Tibial nerve (tissue), 4 donors: ENCODE data around the gene PHF12. TPM values are rescaled to one million over a fixed set of nuclear protein-coding genes. Genes with fewer than 3 reads are reported as not detected.

Source experiments
- DNase-seq, 2 donors: peaks; one replicate each; pipeline ENCODE4 v3.0.0-alpha.2; 2019; ENCODE audit warnings: low spot score in 2 of 2
- H3K27ac ChIP-seq, 4 donors: fragments of 200-600 bp; sonication (generic) in 3 of 4; one replicate each; pipeline ENCODE4 v1.5.1; 2017 to 2019; ENCODE audit warnings: mild to moderate bottlenecking in 1 of 4
- H3K27me3 ChIP-seq, 2 donors: fragments of 200-600 bp; sonication (generic) in 1 of 2; one replicate each; pipeline versions ENCODE4 v1.5.1 to v1.6.0; 2017 to 2019
- H3K36me3 ChIP-seq, 3 donors: fragments of 200-600 bp; sonication (generic); one replicate each; pipeline ENCODE4 v1.5.1; 2018 to 2019
- H3K4me1 ChIP-seq, 4 donors: fragments of 200-600 bp; sonication (generic) in 3 of 4; one replicate each; pipeline ENCODE4 v1.5.1; 2017 to 2019
- H3K4me3 ChIP-seq, 4 donors: fragments of 200-600 bp; sonication (generic) in 3 of 4; one replicate each; pipeline ENCODE4 v1.5.1; 2017 to 2019; ENCODE audit warnings: mild to moderate bottlenecking in 1 of 4, moderate library complexity in 1 of 4
- H3K9me3 ChIP-seq, 4 donors: fragments of 200-600 bp; sonication (generic) in 3 of 4; one replicate each; pipeline ENCODE4 v1.5.1; 2017 to 2019
- CTCF ChIP-seq, 5 experiments: fragments of 200-600 bp in 3 of 5; fragments of 450-650 bp in 2 of 5; sonication (generic) in 3 of 5; IDR thresholded peaks; one replicate each; pipeline ENCODE4 v1.5.1; 2016 to 2019; ENCODE audit warnings: antibody characterized with exemption in 5 of 5, mild to moderate bottlenecking in 3 of 5, moderate library complexity in 2 of 5
- EP300 ChIP-seq, 2 donors: sonication (generic); formaldehyde crosslinking; IDR thresholded peaks; one replicate each; pipeline ENCODE4 v1.6.1; 2017; ENCODE audit warnings: antibody characterized with exemption in 2 of 2, mild to moderate bottlenecking in 1 of 2
- POLR2A ChIP-seq, 2 donors: fragments of 450-650 bp; IDR thresholded peaks; one replicate each; pipeline ENCODE4 v1.6.1; 2017; ENCODE audit warnings: antibody characterized with exemption in 2 of 2, mild to moderate bottlenecking in 2 of 2, moderate library complexity in 2 of 2
- WGBS, 2 donors: methylation state at CpG; one replicate each; pipeline ENCODE4 v1.1.5; 2018; 5-methylcytosine and 5-hydroxymethylcytosine counted together
- total RNA-seq, 4 donors: library from RNA; depleted of rRNA; stranded (reverse); fragments of >200 nt; gene quantifications; one replicate each; pipeline ENCODE4 v1.1.0, GENCODE V29; 2016

PHF12 gene
- total RNA-seq, 4 donors from 2014 or later = 45.7 to 95.1 (median 49.6) TPM

GRCh38 chr17:28882154-28882895 lies 69.0 kb downstream of the PHF12 start:
- Histone ChIP-seq H3K4me3 (no peak overlapping the region), H3K4me1 (no peaks in the 10 kb centered on the region), H3K27ac (no peak overlapping the region), H3K36me3 (peaks cover 11 to 100% (median 50%) of the 10 kb centered on the region in 3 donors), H3K9me3 (no peaks in the 10 kb centered on the region), H3K27me3 (no peaks in the 10 kb centered on the region)
- TF ChIP-seq POLR2A (IDR thresholded peaks at IDR 0.05) (no peak), CTCF (IDR thresholded peaks at IDR 0.05) (no peak), EP300 (IDR thresholded peaks at IDR 0.05) (no peak)
- DNase-seq = no peak
- WGBS, 2 donors = 92 to 94% methylated on average over 17 to 18 of the region's 18 CpGs

GRCh38 chr17:28881533-28882056 lies 69.7 kb downstream of the PHF12 start:
- Histone ChIP-seq H3K9me3 (no peaks in the 10 kb centered on the region), H3K36me3 (peaks cover 11 to 93% (median 47%) of the 10 kb centered on the region in 3 donors), H3K27me3 (no peaks in the 10 kb centered on the region), H3K27ac (no peak overlapping the region), H3K4me3 (no peak overlapping the region), H3K4me1 (no peaks in the 10 kb centered on the region)
- TF ChIP-seq CTCF (IDR thresholded peaks at IDR 0.05) (no peak), EP300 (IDR thresholded peaks at IDR 0.05) (no peak), POLR2A (IDR thresholded peaks at IDR 0.05) (no peak)
- DNase-seq = no peak
- WGBS, 2 donors = 93 to 96% methylated on average over 17 of the region's 17 CpGs

- Histone ChIP-seq H3K27me3 (no peaks in the 10 kb centered on the region), H3K27ac (no peak overlapping the region), H3K9me3 (no peaks in the 10 kb centered on the region), H3K36me3 (peaks cover 11 to 83% (median 43%) of the 10 kb centered on the region in 3 donors), H3K4me3 (no peak overlapping the region), H3K4me1 (no peaks in the 10 kb centered on the region)
- no peak for DNase-seq
- WGBS, 2 donors = 91 to 94% methylated on average over 8 of the region's 10 CpGs
- TF ChIP-seq CTCF (IDR thresholded peaks at IDR 0.05) (no peak), POLR2A (IDR thresholded peaks at IDR 0.05) (no peak), EP300 (IDR thresholded peaks at IDR 0.05) (no peak)
These were observed 70.8 kb downstream of the PHF12 start for GRCh38 chr17:28880572-28880945.

GRCh38 chr17:28879886-28880571 lies 71.3 kb downstream of the PHF12 start:
- Histone ChIP-seq H3K27me3 (no peaks in the 10 kb centered on the region), H3K4me1 (no peaks in the 10 kb centered on the region), H3K9me3 (no peaks in the 10 kb centered on the region), H3K4me3 (no peak overlapping the region), H3K27ac (no peak overlapping the region), H3K36me3 (peaks cover 11 to 77% (median 43%) of the 10 kb centered on the region in 3 donors)
- WGBS, 2 donors = 73 to 80% methylated on average over 9 of the region's 9 CpGs
- no peak for TF ChIP-seq CTCF (IDR thresholded peaks at IDR 0.05)
- no peak for TF ChIP-seq EP300 (IDR thresholded peaks at IDR 0.05)
- DNase-seq = no peak

- 59 to 70% methylated on average over 4 of the region's 4 CpGs for WGBS, 2 donors
- DNase-seq = no peak
- no peaks in the 10 kb centered on the region for H3K9me3 ChIP-seq
- no peak overlapping the region for H3K27ac ChIP-seq
- TF ChIP-seq EP300 (IDR thresholded peaks at IDR 0.05) (no peak), POLR2A (IDR thresholded peaks at IDR 0.05) (no peak), CTCF (IDR thresholded peaks at IDR 0.05) (peak in 2 of 5 experiments; percentile 4 to 13)
- no peaks in the 10 kb centered on the region for H3K4me1 ChIP-seq
- no peaks in the 10 kb centered on the region for H3K27me3 ChIP-seq
- H3K36me3 ChIP-seq = peaks cover 9 to 67% (median 43%) of the 10 kb centered on the region in 3 donors
- H3K4me3 ChIP-seq = no peak overlapping the region
These were observed 72.3 kb downstream of the PHF12 start for GRCh38 chr17:28878981-28879380.
